HepG2 (cell line): ENCODE results near the gene ZNF765. TPM values are rescaled to one million over a fixed set of nuclear protein-coding genes. Genes with fewer than 3 reads are reported as not detected.

Experiments
- ATAC-seq: fragments of 200-7000 bp; cut with Tn5 transposase; 3 replicates; pipeline ENCODE4 v1.9.1; 2020; ENCODE audit warnings: mild to moderate bottlenecking, moderate library complexity
- BruUV-seq: library from RNA; stranded (reverse); fragments of 400-500 nt; replicated peaks from 2 replicates; lab custom pipeline; 2021; lab: Mats Ljungman, UMichigan
- CTCF ChIA-PET: fragments of 300-600 bp; formaldehyde crosslinking; extraction: SDS; loops from one replicate; lab custom pipeline; 2021; ENCODE audit warnings: low total read pairs, inconsistent platforms, low intra/inter-chr PET ratio; lab: Yijun Ruan, JAX
- POLR2A ChIA-PET: fragments of 350-600 bp; sonication (Branson Sonifier 250); formaldehyde crosslinking; loops from one replicate; lab custom pipeline; 2020; ENCODE audit warnings: antibody characterized with exemption, inconsistent platforms; lab: Yijun Ruan, JAX
- DNase-seq: peaks from one replicate; pipeline ENCODE4 v3.0.0-alpha.2; 2015; ENCODE audit warnings: low spot score
- FAIRE-seq: peaks from 3 replicates; lab custom pipeline; 2011; peaks lifted over from hg19 to GRCh38; lab: Jason Lieb, UNC
- H2AFZ ChIP-seq: one replicate; pipeline ENCODE4 v1.6.1; 2011; ENCODE audit warnings: low read length, inconsistent platforms
- H3K27ac ChIP-seq: fragments of 300-600 bp; 3 replicates; pipeline ENCODE4 v1.8.0; 2011; ENCODE audit warnings: mixed run types, mild to moderate bottlenecking, mixed read lengths, low read length, inconsistent platforms; ENCODE audit not compliant: insufficient read depth; ENCODE audit errors: extremely low read length
- H3K27me3 ChIP-seq, 2 experiments: fragments of 200-600 bp in 1 of 2; 2 replicates in 1 of 2; 3 replicates in 1 of 2; pipeline versions ENCODE4 v1.6.0 to v1.8.0; 2011; ENCODE audit warnings: low read length in 2 of 2, mild to moderate bottlenecking in 2 of 2, moderate library complexity in 2 of 2, inconsistent platforms in 1 of 2; ENCODE audit not compliant: insufficient read depth in 2 of 2, control insufficient read depth in 1 of 2
- H3K36me3 ChIP-seq, 2 experiments: fragments of 200-600 bp in 1 of 2; replicated peaks in 1 of 2; 2 replicates in 1 of 2; 3 replicates in 1 of 2; pipeline versions ENCODE4 v1.5.1 to v1.8.0; 2011; ENCODE audit warnings: low read length in 2 of 2, inconsistent platforms in 1 of 2; ENCODE audit not compliant: insufficient read depth in 2 of 2, control insufficient read depth in 1 of 2
- H3K4me1 ChIP-seq: 2 replicates; pipeline ENCODE4 v1.5.1; 2012; ENCODE audit warnings: low read length, inconsistent platforms; ENCODE audit not compliant: insufficient read depth
- H3K4me2 ChIP-seq: 2 replicates; pipeline ENCODE4 v1.6.0; 2011; ENCODE audit warnings: low read depth, low read length, inconsistent platforms
- H3K4me3 ChIP-seq, 3 experiments: fragments of 200-600 bp in 1 of 3; sonication (generic), shearing (Covaris generic) in 1 of 3; replicated peaks in 1 of 3; 2 replicates each; pipeline ENCODE4 v1.5.1; 2011 to 2016; ENCODE audit warnings: low read length in 3 of 3, inconsistent platforms in 2 of 3, low read depth in 2 of 3, mild to moderate bottlenecking in 2 of 3, control low read depth in 1 of 3, mixed read lengths in 1 of 3; ENCODE audit not compliant: insufficient read depth in 1 of 3
- H3K79me2 ChIP-seq: one replicate; pipeline ENCODE4 v1.6.1; 2011; ENCODE audit warnings: low read length, inconsistent platforms; ENCODE audit not compliant: insufficient read depth
- H3K9ac ChIP-seq: 2 replicates; pipeline ENCODE4 v1.6.0; 2011; ENCODE audit warnings: mild to moderate bottlenecking, low read depth, low read length, inconsistent platforms; ENCODE audit not compliant: insufficient read depth
- H3K9me3 ChIP-seq: 2 replicates; pipeline ENCODE4 v1.5.1; 2012; ENCODE audit warnings: mild to moderate bottlenecking, low read length
- H4K20me1 ChIP-seq: 2 replicates; pipeline ENCODE4 v1.6.0; 2011; ENCODE audit warnings: inconsistent platforms, mild to moderate bottlenecking, low read length, moderate library complexity; ENCODE audit not compliant: insufficient read depth
- ADNP ChIP-seq: sonication (generic); formaldehyde crosslinking; IDR thresholded peaks from 2 replicates; pipeline ENCODE4 v1.4.0; 2020; ENCODE audit warnings: missing genetic modification reagents
- CEBPG ChIP-seq: IDR thresholded peaks from 2 replicates; pipeline ENCODE4 v1.6.1; 2016
- CEBPZ ChIP-seq: IDR thresholded peaks from 2 replicates; pipeline ENCODE4 v1.6.1; 2012; ENCODE audit warnings: low read length, improper control_type of control experiment
- CREM ChIP-seq, 2 experiments: sonication (generic) in 1 of 2; formaldehyde crosslinking in 1 of 2; IDR thresholded peaks; 2 replicates each; pipeline versions ENCODE4 v1.4.0 to v1.6.1; 2016 to 2020; ENCODE audit warnings: antibody characterized with exemption in 1 of 2, mild to moderate bottlenecking in 1 of 2, missing genetic modification reagents in 1 of 2
- FOXM1 ChIP-seq: sonication (generic); formaldehyde crosslinking; IDR thresholded peaks from 2 replicates; pipeline ENCODE4 v1.5.0; 2020; ENCODE audit warnings: missing genetic modification reagents
- JUND ChIP-seq: sonication (generic); formaldehyde crosslinking; IDR thresholded peaks from 2 replicates; pipeline ENCODE4 v1.8.0; 2022; ENCODE audit warnings: mild to moderate bottlenecking, missing genetic modification reagents
- USF2 ChIP-seq, 2 experiments: sonication (generic) in 1 of 2; formaldehyde crosslinking in 1 of 2; IDR thresholded peaks; 2 replicates each; pipeline versions ENCODE4 v1.5.1 to v1.6.1; 2011 to 2020; ENCODE audit warnings: borderline replicate concordance in 1 of 2, low read depth in 1 of 2, low read length in 1 of 2, mild to moderate bottlenecking in 1 of 2, missing genetic modification reagents in 1 of 2, moderate library complexity in 1 of 2
- ZBTB39 ChIP-seq: sonication (generic); formaldehyde crosslinking; IDR thresholded peaks from 2 replicates; pipeline ENCODE4 v1.5.0; 2020; ENCODE audit warnings: missing genetic modification reagents
- ZNF224 ChIP-seq: sonication (generic); formaldehyde crosslinking; IDR thresholded peaks from 2 replicates; pipeline ENCODE4 v1.5.0; 2020; ENCODE audit warnings: mild to moderate bottlenecking, missing genetic modification reagents
- ZNF431 ChIP-seq: sonication (generic); formaldehyde crosslinking; IDR thresholded peaks from 2 replicates; pipeline ENCODE4 v1.9.0; 2022; ENCODE audit warnings: missing genetic modification reagents, low read depth, mild to moderate bottlenecking, borderline replicate concordance
- ZNF607 ChIP-seq: sonication (generic); formaldehyde crosslinking; IDR thresholded peaks from 2 replicates; pipeline ENCODE4 v1.5.1; 2020; ENCODE audit warnings: missing genetic modification reagents, mild to moderate bottlenecking, borderline replicate concordance
- ZNF652 ChIP-seq: IDR thresholded peaks from 2 replicates; pipeline ENCODE4 v1.6.1; 2016; ENCODE audit warnings: low read depth, borderline replicate concordance
- ZXDC ChIP-seq: sonication (generic); formaldehyde crosslinking; IDR thresholded peaks from 2 replicates; pipeline ENCODE4 v1.5.0; 2020; ENCODE audit warnings: mild to moderate bottlenecking, missing genetic modification reagents
- WGBS: methylation state at CpG from one replicate; pipeline ENCODE4 v1.1.6; 2017; ENCODE audit warnings: low lambda C conversion rate; 5-methylcytosine and 5-hydroxymethylcytosine counted together
- in situ Hi-C: cut with HindIII; loops from 2 replicates; pipeline ENCODE4 v1.10.0; 2017; ENCODE audit warnings: low pct_unique_long_range_greater_than_20kb; ENCODE audit not compliant: extremely low pct_ligation_motif_present
- intact Hi-C: fragments of 100-400 bp; cut with micrococcal nuclease; formaldehyde crosslinking; loops from one replicate; pipeline ENCODE4 v1.10.0; 2022; ENCODE audit not compliant: unreplicated experiment
- polyA plus RNA-seq, 8 experiments: library from polyadenylated mRNA; depleted of rRNA in 3 of 8; stranded (reverse) in 7 of 8; unstranded in 1 of 8; fragments of >200 nt; fragmentation: Illumina TruSeq in 4 of 8; extraction: Trizol in 4 of 8; gene quantifications; 2 replicates each; pipeline versions ENCODE4 v1.2.1 to v1.2.3, GENCODE V29; 2011 to 2016; ENCODE audit warnings: low read depth in 4 of 8, missing spikeins in 1 of 8, mixed read lengths in 1 of 8; ENCODE audit not compliant: insufficient read depth in 1 of 8
- total RNA-seq, 5 experiments: library from RNA; depleted of rRNA; stranded (reverse); fragments of >200 nt; fragmentation: Illumina TruSeq; extraction: Trizol; gene quantifications; 2 replicates each; pipeline ENCODE4 v1.2.3, GENCODE V29; 2016; ENCODE audit warnings: low read depth in 1 of 5

ZNF765 gene
- total and polyA plus RNA-seq, 2 of the 13 experiments (the other 11 are each of a cell fraction or from before 2014, with no cell fraction given): 5.0 to 14.5 TPM

GRCh38 chr19:53463263-53463662 is 68.3 kb downstream of the ZNF765 start:
- whole genome bisulfite sequencing: 62% methylated on average over 19 of the region's 19 CpGs
- no peak overlapping the region for H3K4me3 ChIP-seq
- no peaks in the 10 kb centered on the region for H3K79me2 ChIP-seq
- H3K27me3 ChIP-seq: no peaks in the 10 kb centered on the region; a peak in 1 of 5 replicates
- H3K9ac ChIP-seq: no peak overlapping the region
- no peak overlapping the region for H3K4me2 ChIP-seq
- ATAC-seq (no peak), DNase-seq (no peak), FAIRE-seq (no peak)
- in situ Hi-C loops (no loop called here), intact Hi-C loops (no loop called here)
- no peak overlapping the region for H2AFZ ChIP-seq
- POLR2A ChIA-PET: no interaction called here
- H3K9me3 ChIP-seq: 0 out of 2 replicates have a peak, but pooled peaks cover 5% of the 10 kb centered on the region
- peaks cover 44% of the 10 kb centered on the region for H3K4me1 ChIP-seq
- CTCF ChIA-PET: no interaction called here
- no peaks in the 10 kb centered on the region for H3K36me3 ChIP-seq
- BruUV-seq: no TSS peak
- TF ChIP-seq ZXDC (CRISPR knock-in tag) (no peak), ZBTB39 (CRISPR knock-in tag) (no peak), CREM (IDR thresholded peaks at IDR 0.05) (no peak), CREM (CRISPR knock-in tag; IDR thresholded peaks at IDR 0.05) (no peak), CEBPZ (no peak), ZNF224 (no peak), ADNP (CRISPR knock-in tag) (no peak), JUND (no peak), FOXM1 (CRISPR knock-in tag) (no peak), USF2 (IDR thresholded peaks at IDR 0.05; ENCODE audit: low read depth, low read length) (no peak), USF2 (CRISPR knock-in tag; IDR thresholded peaks at IDR 0.05; ENCODE audit: borderline replicate concordance) (no peak), ZNF431 (no peak), ZNF652 (CRISPR knock-in tag) (no peak), CEBPG (CRISPR knock-in tag) (no peak), ZNF607 (CRISPR knock-in tag) (no peak)
- TF ChIP-seq, all 625 proteins: peak for 0
- H3K27ac ChIP-seq: no peak overlapping the region
- no peaks in the 10 kb centered on the region for H4K20me1 ChIP-seq
